Endothelial cell of umbilical vein (primary cell): ENCODE results near the gene EIF4G2. TPM values are rescaled to one million over a fixed set of nuclear protein-coding genes. Genes with fewer than 3 reads are reported as not detected.
A peak's percentile ranks its signal among the peaks of the same experiment; 100 is the strongest.

Source experiments
- BruUV-seq: library from RNA; stranded (reverse); fragments of 400-500 nt; replicated peaks from 2 replicates; lab custom pipeline; 2021; lab: Mats Ljungman, UMichigan
- CTCF ChIA-PET: fragments of 300-600, 350-600 bp; sonication (Branson Sonifier 250); formaldehyde crosslinking; loops from one replicate; lab custom pipeline; 2021; ENCODE audit warnings: antibody characterized with exemption, inconsistent platforms; lab: Charles Lee
- POLR2A ChIA-PET: fragments of 300-600, 350-600 bp; sonication (Branson Sonifier 250); formaldehyde crosslinking; loops from one replicate; lab custom pipeline; 2021; ENCODE audit warnings: antibody characterized with exemption, inconsistent platforms; lab: Charles Lee
- DNase-seq: peaks from one replicate; pipeline ENCODE4 v3.0.0-alpha.2; 2011; ENCODE audit warnings: low read depth, low spot score
- FAIRE-seq: peaks from 2 replicates; lab custom pipeline; 2011; peaks lifted over from hg19 to GRCh38; lab: Jason Lieb, UNC
- H2AFZ ChIP-seq: 2 replicates; pipeline ENCODE4 v1.6.0; 2012; ENCODE audit warnings: low read depth, low read length, control low read depth, inconsistent platforms
- H3K27ac ChIP-seq: 2 replicates; pipeline ENCODE4 v1.5.1; 2011; ENCODE audit warnings: low read depth, mild to moderate bottlenecking, control low read depth, low read length, moderate library complexity; ENCODE audit not compliant: insufficient read depth
- H3K27me3 ChIP-seq, 2 experiments: 2 replicates each; pipeline versions ENCODE4 v1.6.0 to v1.6.1; 2011; ENCODE audit warnings: low read length in 2 of 2, mixed read lengths in 1 of 2; ENCODE audit not compliant: control insufficient read depth in 2 of 2, insufficient read depth in 2 of 2
- H3K36me3 ChIP-seq, 2 experiments: 2 replicates in 1 of 2; 3 replicates in 1 of 2; pipeline ENCODE4 v1.5.1; 2011; ENCODE audit warnings: low read length in 2 of 2, mild to moderate bottlenecking in 1 of 2, moderate library complexity in 1 of 2; ENCODE audit not compliant: control insufficient read depth in 2 of 2, insufficient read depth in 2 of 2; ENCODE audit errors: extremely low read depth in 1 of 2
- H3K4me1 ChIP-seq: 3 replicates; pipeline ENCODE4 v1.5.1; 2011; ENCODE audit warnings: mild to moderate bottlenecking, low read length; ENCODE audit not compliant: control insufficient read depth, insufficient read depth; ENCODE audit errors: extremely low read depth
- H3K4me2 ChIP-seq: 2 replicates; pipeline ENCODE4 v1.6.1; 2011; ENCODE audit warnings: low read length, control low read depth, mixed read lengths; ENCODE audit not compliant: insufficient read depth
- H3K4me3 ChIP-seq, 3 experiments: fragments of 200-600 bp in 1 of 3; sonication (generic), shearing (Covaris generic) in 1 of 3; replicated peaks in 1 of 3; 2 replicates each; pipeline ENCODE4 v1.5.1; 2011 to 2016; ENCODE audit warnings: control low read depth in 3 of 3, low read length in 3 of 3, mild to moderate bottlenecking in 2 of 3, inconsistent platforms in 1 of 3, low read depth in 1 of 3, moderate library complexity in 1 of 3; ENCODE audit not compliant: insufficient read depth in 1 of 3
- H3K79me2 ChIP-seq: 2 replicates; pipeline ENCODE4 v1.6.0; 2012; ENCODE audit warnings: low read length, inconsistent platforms; ENCODE audit not compliant: control insufficient read depth, insufficient read depth
- H3K9ac ChIP-seq: replicated peaks from 2 replicates; pipeline ENCODE3; 2011; ENCODE audit warnings: low read length, control low read depth; ENCODE audit not compliant: insufficient read depth; ENCODE audit errors: extremely low read depth
- H3K9me1 ChIP-seq: replicated peaks from 3 replicates; pipeline ENCODE4 v1.6.0; 2011; ENCODE audit warnings: mild to moderate bottlenecking, low read length; ENCODE audit not compliant: control insufficient read depth, insufficient read depth; ENCODE audit errors: extremely low read depth
- H3K9me3 ChIP-seq: replicated peaks from 2 replicates; pipeline ENCODE4 v1.5.1; 2012; ENCODE audit warnings: low read length, inconsistent platforms; ENCODE audit not compliant: control insufficient read depth, insufficient read depth
- H4K20me1 ChIP-seq: replicated peaks from 2 replicates; pipeline ENCODE3; 2011; ENCODE audit warnings: mild to moderate bottlenecking, low read length; ENCODE audit not compliant: control insufficient read depth, insufficient read depth; ENCODE audit errors: extremely low read depth
- EZH2 ChIP-seq: IDR thresholded peaks from 2 replicates; pipeline ENCODE4 v1.6.1; 2012; ENCODE audit warnings: borderline replicate concordance, low read depth, mild to moderate bottlenecking, moderate library complexity, low read length, inconsistent platforms; ENCODE audit not compliant: severe bottlenecking
- FOS ChIP-seq: IDR thresholded peaks from 2 replicates; pipeline ENCODE4 v1.6.1; 2011; ENCODE audit warnings: mild to moderate bottlenecking, low read length, moderate library complexity, borderline replicate concordance; ENCODE audit not compliant: insufficient read depth
- GATA2 ChIP-seq: IDR thresholded peaks from 2 replicates; pipeline ENCODE4 v1.7.0; 2011; ENCODE audit warnings: low read depth, mild to moderate bottlenecking, moderate library complexity, mixed read lengths, low read length; ENCODE audit not compliant: insufficient read length, insufficient read depth
- JUN ChIP-seq: IDR thresholded peaks from 2 replicates; pipeline ENCODE4 v1.6.1; 2011; ENCODE audit warnings: borderline replicate concordance, low read depth; ENCODE audit not compliant: insufficient read length, insufficient read depth
- MAX ChIP-seq: IDR thresholded peaks from 2 replicates; pipeline ENCODE4 v1.6.1; 2011; ENCODE audit not compliant: insufficient read depth, insufficient read length
- MYC ChIP-seq: IDR thresholded peaks from one replicate; pipeline ENCODE4 v1.6.1; 2011; ENCODE audit warnings: mild to moderate bottlenecking, low read depth, low read length
- POLR2A ChIP-seq: IDR thresholded peaks from 2 replicates; pipeline ENCODE4 v1.6.1; 2012; ENCODE audit warnings: low read depth, mild to moderate bottlenecking, control low read depth, low read length
- POLR2AphosphoS5 ChIP-seq: IDR thresholded peaks from 2 replicates; pipeline ENCODE4 v1.6.1; 2012; ENCODE audit warnings: low read depth, mild to moderate bottlenecking, control low read depth, low read length, moderate library complexity; ENCODE audit not compliant: insufficient read depth
- dilution Hi-C: fragments of 300-500 bp; cut with MboI; formaldehyde crosslinking; loops from one replicate; pipeline ENCODE4 v1.15.0; 2019; ENCODE audit warnings: low sequenced_read_pairs; ENCODE audit not compliant: extremely low pct_ligation_motif_present
- intact Hi-C: fragments of 100-400 bp; cut with micrococcal nuclease; formaldehyde crosslinking; loops from one replicate; pipeline ENCODE4 v1.10.0; 2022
- polyA plus RNA-seq, 4 experiments: library from polyadenylated mRNA; depleted of rRNA in 3 of 4; stranded (reverse) in 3 of 4; unstranded in 1 of 4; fragments of >200 nt; gene quantifications; 2 replicates each; pipeline versions ENCODE4 v1.2.1 to v1.2.3, GENCODE V29; 2011 to 2012; ENCODE audit warnings: missing spikeins in 1 of 4
- total RNA-seq: library from RNA; stranded (reverse); gene quantifications from 2 replicates; pipeline ENCODE4 v1.2.3, GENCODE V29; 2021
- TF ChIP-seq, protein P1 (sequence below), 2 donors: IDR thresholded peaks; 1 replicate in 1 of 2; 2 replicates in 1 of 2; pipeline ENCODE4 v1.5.1; 2011; ENCODE audit warnings: low read length in 2 of 2, mild to moderate bottlenecking in 2 of 2, moderate library complexity in 2 of 2, control low read depth in 1 of 2, inconsistent platforms in 1 of 2, low read depth in 1 of 2; ENCODE audit not compliant: insufficient read depth in 1 of 2; ENCODE audit errors: extremely low read depth in 1 of 2

EIF4G2 gene
- total and polyA plus RNA-seq, 2 donors (not counting 3 experiments of a cell fraction or from before 2014, with no cell fraction given) = 382 to 1,194 TPM

DNA sequence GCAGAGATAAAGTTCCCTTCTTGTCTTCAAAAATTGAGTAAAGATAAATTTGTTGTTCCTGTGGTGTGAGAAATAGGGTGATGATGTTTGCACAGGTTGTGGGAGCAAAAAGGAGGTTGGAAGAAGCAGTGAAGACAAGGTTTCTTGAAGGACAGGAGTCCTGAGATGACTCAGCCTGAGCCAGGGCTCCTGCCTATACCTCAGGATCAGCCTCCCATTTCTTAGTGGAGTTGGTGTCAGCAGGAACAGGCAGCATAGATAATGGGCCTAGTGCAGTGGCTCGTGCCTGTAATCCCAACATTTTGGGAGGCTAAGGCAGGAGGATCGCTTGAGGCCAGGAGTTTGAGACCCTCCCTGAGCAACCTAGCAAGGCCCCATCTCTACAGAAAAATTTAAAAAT is 28.7 kb downstream of the EIF4G2 start:
- Histone ChIP-seq H3K9me3 (no peaks in the 10 kb centered on the region), H3K79me2 (no peaks in the 10 kb centered on the region), H3K4me3 (no peak overlapping the region), H3K9ac (no peak overlapping the region), H4K20me1 (no peaks in the 10 kb centered on the region), H3K27ac (no peak overlapping the region), H3K9me1 (no peaks in the 10 kb centered on the region), H3K4me1 (peaks cover 14% of the 10 kb centered on the region), H3K27me3 (no peaks in the 10 kb centered on the region), H3K4me2 (no peak overlapping the region), H2AFZ (no peak overlapping the region), H3K36me3 (peaks cover 13 to 19% of the 10 kb centered on the region in 2 experiments)
- TF ChIP-seq MAX (no peak), POLR2AphosphoS5 (no peak), JUN (no peak), GATA2 (no peak)
- FAIRE-seq = no peak
- intact Hi-C loops = no loop called here
- no peak for DNase-seq
- dilution Hi-C loops = no loop called here
- ChIA-PET POLR2A (no interaction called here), CTCF (interaction anchor here (1.2 to 1.6 kb wide), 3 partner anchors 9 to 13 kb away, joined by 3 to 8 read pairs (median 3); no protein-coding TSS in a partner anchor)
- BruUV-seq = no TSS peak

- CTCF ChIA-PET = interaction anchor here (1.0 to 1.3 kb wide), 2 partner anchors 9 to 14 kb away, joined by 3 to 4 read pairs; no protein-coding TSS in a partner anchor
Observed at GRCh38 chr11:10779086-10779485, 29.6 kb downstream of the EIF4G2 start.

More at GRCh38 chr11:10779086-10779485, 29.6 kb downstream of the EIF4G2 start:
- FAIRE-seq (no peak), DNase-seq (no peak)
- Histone ChIP-seq H2AFZ (no peak overlapping the region), H3K36me3 (peaks cover 13 to 27% of the 10 kb centered on the region in 2 experiments), H3K4me3 (no peak overlapping the region), H3K9ac (no peak overlapping the region), H3K9me1 (no peaks in the 10 kb centered on the region), H3K4me1 (peaks cover 5% of the 10 kb centered on the region), H3K9me3 (no peaks in the 10 kb centered on the region), H3K79me2 (no peaks in the 10 kb centered on the region), H3K27ac (no peak overlapping the region), H3K4me2 (no peak overlapping the region), H3K27me3 (no peaks in the 10 kb centered on the region), H4K20me1 (no peaks in the 10 kb centered on the region)
- POLR2A ChIA-PET = no interaction called here
- no peak for TF ChIP-seq GATA2
- no peak for TF ChIP-seq MYC
- no peak for TF ChIP-seq POLR2AphosphoS5
- TF ChIP-seq, protein P1, sequence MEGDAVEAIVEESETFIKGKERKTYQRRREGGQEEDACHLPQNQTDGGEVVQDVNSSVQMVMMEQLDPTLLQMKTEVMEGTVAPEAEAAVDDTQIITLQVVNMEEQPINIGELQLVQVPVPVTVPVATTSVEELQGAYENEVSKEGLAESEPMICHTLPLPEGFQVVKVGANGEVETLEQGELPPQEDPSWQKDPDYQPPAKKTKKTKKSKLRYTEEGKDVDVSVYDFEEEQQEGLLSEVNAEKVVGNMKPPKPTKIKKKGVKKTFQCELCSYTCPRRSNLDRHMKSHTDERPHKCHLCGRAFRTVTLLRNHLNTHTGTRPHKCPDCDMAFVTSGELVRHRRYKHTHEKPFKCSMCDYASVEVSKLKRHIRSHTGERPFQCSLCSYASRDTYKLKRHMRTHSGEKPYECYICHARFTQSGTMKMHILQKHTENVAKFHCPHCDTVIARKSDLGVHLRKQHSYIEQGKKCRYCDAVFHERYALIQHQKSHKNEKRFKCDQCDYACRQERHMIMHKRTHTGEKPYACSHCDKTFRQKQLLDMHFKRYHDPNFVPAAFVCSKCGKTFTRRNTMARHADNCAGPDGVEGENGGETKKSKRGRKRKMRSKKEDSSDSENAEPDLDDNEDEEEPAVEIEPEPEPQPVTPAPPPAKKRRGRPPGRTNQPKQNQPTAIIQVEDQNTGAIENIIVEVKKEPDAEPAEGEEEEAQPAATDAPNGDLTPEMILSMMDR (IDR thresholded peaks at IDR 0.05; ENCODE audit: extremely low read depth in 1 of 2, insufficient read depth in 1 of 2, low read depth in 1 of 2, low read length in 2 of 2) = no peak
- TF ChIP-seq EZH2 = no peak
- no peak for TF ChIP-seq POLR2A
- TF ChIP-seq FOS = no peak
- no peak for TF ChIP-seq JUN
- TF ChIP-seq MAX = no peak
- dilution Hi-C loops (no loop called here), intact Hi-C loops (no loop called here)
- BruUV-seq = TSS peak; percentile 77
